Calu3 (cell line): Measurements from ENCODE around the gene ABCC11. TPM values are rescaled to one million over a fixed set of nuclear protein-coding genes. Genes with fewer than 3 reads are reported as not detected.

Experiments used
- BruUV-seq: library from RNA; stranded (reverse); fragments of 400-500 nt; replicated peaks from 2 replicates; lab custom pipeline; 2021; lab: Mats Ljungman, UMichigan
- CTCF ChIA-PET: fragments of 300-600 bp; sonication (Branson Sonifier 250); formaldehyde crosslinking; loops from one replicate; lab custom pipeline; 2022; ENCODE audit warnings: antibody characterized with exemption; lab: Charles Lee
- DNase-seq: peaks from one replicate; pipeline ENCODE4 v3.0.0; 2022
- H3K27ac Mint-ChIP-seq: one replicate; pipeline ENCODE4 v1.8.0; 2022; ENCODE audit warnings: mixed read lengths; ENCODE audit not compliant: unreplicated experiment
- H3K27me3 Mint-ChIP-seq: one replicate; pipeline ENCODE4 v1.8.0; 2022; ENCODE audit warnings: mixed read lengths; ENCODE audit not compliant: unreplicated experiment
- H3K36me3 Mint-ChIP-seq: one replicate; pipeline ENCODE4 v1.8.0; 2022; ENCODE audit warnings: mild to moderate bottlenecking, moderate library complexity, mixed read lengths; ENCODE audit not compliant: insufficient read depth, unreplicated experiment
- H3K4me1 Mint-ChIP-seq: one replicate; pipeline ENCODE4 v1.8.0; 2022; ENCODE audit warnings: mild to moderate bottlenecking, low read depth, mixed read lengths; ENCODE audit not compliant: unreplicated experiment
- H3K4me3 Mint-ChIP-seq: one replicate; pipeline ENCODE4 v1.8.0; 2022; ENCODE audit warnings: mild to moderate bottlenecking, low read depth, moderate library complexity, mixed read lengths; ENCODE audit not compliant: unreplicated experiment
- H3K9me3 Mint-ChIP-seq: one replicate; pipeline ENCODE4 v1.8.0; 2022; ENCODE audit warnings: low read depth, mixed read lengths; ENCODE audit not compliant: unreplicated experiment
- CTCF ChIP-seq: fragments of 200-600 bp; IDR thresholded peaks from one replicate; pipeline ENCODE4 v1.8.0; 2022; ENCODE audit warnings: antibody characterized with exemption; ENCODE audit not compliant: unreplicated experiment
- intact Hi-C: fragments of 100-400 bp; cut with micrococcal nuclease; formaldehyde crosslinking; loops from one replicate; pipeline ENCODE4 v1.10.0; 2022; ENCODE audit not compliant: unreplicated experiment
- total RNA-seq: library from RNA; stranded (reverse); gene quantifications from 2 replicates; pipeline ENCODE4 v1.2.3, GENCODE V29; 2022

The ABCC11 gene
- total RNA-seq, 1 experiment from 2014 or later: 0.26 TPM

DNA sequence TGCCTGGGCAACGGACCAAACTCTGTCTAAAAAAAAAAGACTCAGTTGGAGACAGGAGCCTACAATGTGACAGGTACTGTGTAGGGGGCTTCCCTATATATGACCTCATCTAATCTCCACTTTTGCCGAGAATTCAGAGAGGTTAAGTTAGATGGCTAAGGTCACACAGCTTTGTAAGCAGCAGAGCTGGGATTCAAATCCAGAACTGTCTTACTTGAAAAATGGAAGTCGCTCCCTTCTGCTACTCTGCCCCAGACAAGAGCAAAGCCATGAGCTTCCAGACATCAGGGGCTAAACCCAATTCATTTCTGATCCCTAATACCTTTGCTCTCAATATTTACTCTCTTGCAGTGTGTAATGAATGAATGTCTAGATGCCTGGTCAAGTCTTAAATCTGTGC lies 50.0 kb downstream of the ABCC11 start:
- Mint-ChIP-seq H3K27ac (no peak overlapping the region), H3K4me1 (peaks cover 16% of the 10 kb centered on the region), H3K36me3 (no peaks in the 10 kb centered on the region), H3K27me3 (no peaks in the 10 kb centered on the region), H3K4me3 (no peak overlapping the region), H3K9me3 (no peaks in the 10 kb centered on the region)
- intact Hi-C loops: no loop called here
- no peak for DNase-seq
- BruUV-seq: no TSS peak
- TF ChIP-seq CTCF: no peak
- CTCF ChIA-PET: no interaction called here

GRCh38 chr16:48194828-48195556 lies 52.3 kb downstream of the ABCC11 start:
- DNase-seq: peak; percentile 79
- H3K27me3 Mint-ChIP-seq: no peaks in the 10 kb centered on the region
- H3K9me3 Mint-ChIP-seq: no peaks in the 10 kb centered on the region
- BruUV-seq: no TSS peak
- TF ChIP-seq CTCF: no peak
- intact Hi-C loops: no loop called here
- CTCF ChIA-PET: interaction anchor here (0.6 to 1.0 kb wide), 2 partner anchors 21 to 30 kb away, joined by 3 to 4 read pairs; no protein-coding TSS in a partner anchor
- no peak overlapping the region for H3K27ac Mint-ChIP-seq
- no peaks in the 10 kb centered on the region for H3K36me3 Mint-ChIP-seq
- no peak overlapping the region for H3K4me3 Mint-ChIP-seq
- peaks cover 16% of the 10 kb centered on the region for H3K4me1 Mint-ChIP-seq

DNA sequence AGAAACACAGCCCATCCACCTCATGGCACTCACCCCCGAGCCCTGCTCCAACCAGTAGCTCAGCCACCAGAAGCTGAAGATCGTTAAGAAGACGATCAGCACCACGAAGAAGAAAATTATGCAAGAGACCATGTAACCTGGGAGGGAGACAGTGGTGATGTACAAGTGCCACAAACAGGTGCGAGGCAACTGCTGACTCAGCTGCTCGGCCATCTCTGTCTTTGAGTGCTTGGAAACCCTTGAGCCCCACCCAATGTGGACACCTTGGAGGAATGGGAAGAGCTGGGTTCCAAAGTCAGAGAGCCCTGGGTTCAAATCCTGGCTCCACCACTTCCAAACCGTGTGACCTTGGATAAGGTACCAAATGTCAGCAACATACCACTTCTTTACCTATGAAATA lies 53.5 kb downstream of the ABCC11 start:
- TF ChIP-seq CTCF: no peak
- BruUV-seq: no TSS peak
- Mint-ChIP-seq H3K36me3 (no peaks in the 10 kb centered on the region), H3K4me3 (no peak overlapping the region), H3K4me1 (peaks cover 16% of the 10 kb centered on the region), H3K9me3 (no peaks in the 10 kb centered on the region), H3K27me3 (no peaks in the 10 kb centered on the region), H3K27ac (no peak overlapping the region)
- CTCF ChIA-PET: no interaction called here
- no peak for DNase-seq
- intact Hi-C loops: no loop called here

DNA sequence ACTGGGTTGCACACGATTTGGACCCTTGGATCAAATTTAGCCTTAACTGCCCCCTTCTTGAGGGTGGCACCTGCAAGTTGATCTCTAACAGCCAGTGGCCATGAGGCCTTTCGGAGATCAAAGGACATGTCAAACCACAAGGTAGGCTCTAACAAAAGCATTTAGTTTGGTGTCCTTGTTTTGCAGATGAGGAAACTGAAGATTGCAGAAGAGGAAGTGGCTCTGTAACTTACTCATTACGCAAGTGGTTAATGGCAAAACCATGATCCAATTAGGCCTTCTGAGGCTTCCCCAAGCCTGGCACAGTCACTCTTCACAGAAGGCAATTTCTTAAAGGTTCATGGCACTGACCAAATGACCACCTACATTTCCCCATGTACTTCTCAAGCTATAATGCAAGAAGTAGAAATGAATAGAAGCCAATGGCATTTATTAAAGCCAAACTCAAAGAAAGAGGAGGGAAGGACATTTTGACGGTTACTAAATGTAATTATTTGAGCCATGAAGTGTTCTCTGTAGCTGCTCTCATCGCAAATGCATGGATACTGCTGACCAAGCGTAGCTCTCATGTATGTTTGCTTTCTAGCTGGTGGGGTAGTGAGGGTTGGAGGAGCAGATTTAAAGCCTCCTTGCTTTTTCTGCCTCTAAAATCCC lies 58.8 kb downstream of the ABCC11 start:
- intact Hi-C loops: no loop called here
- Mint-ChIP-seq H3K27me3 (peaks cover 18% of the 10 kb centered on the region), H3K4me1 (no peaks in the 10 kb centered on the region), H3K27ac (no peak overlapping the region), H3K9me3 (no peaks in the 10 kb centered on the region), H3K36me3 (no peaks in the 10 kb centered on the region), H3K4me3 (no peak overlapping the region)
- DNase-seq: no peak
- TF ChIP-seq CTCF: no peak
- BruUV-seq: no TSS peak
- CTCF ChIA-PET: interaction anchor here (0.6 kb wide), 1 partner anchor 386 kb away, joined by 3 read pairs; no protein-coding TSS in a partner anchor
